Esophagus muscularis mucosa (tissue), 3 donors: Measurements from ENCODE around the gene NCKAP1.

Experiments
- CTCF ChIP-seq, 3 experiments: fragments of 200-600 bp in 2 of 3; fragments of 450-650 bp in 1 of 3; sonication (generic) in 2 of 3; IDR thresholded peaks; one replicate each; pipeline ENCODE4 v1.5.1; 2017 to 2019; ENCODE audit warnings: antibody characterized with exemption in 3 of 3, mild to moderate bottlenecking in 2 of 3, moderate library complexity in 1 of 3
- POLR2A ChIP-seq: fragments of 450-650 bp; IDR thresholded peaks from one replicate; pipeline ENCODE4 v1.6.1; 2017; ENCODE audit warnings: antibody characterized with exemption, moderate library complexity, mild to moderate bottlenecking, low read depth
- POLR2AphosphoS5 ChIP-seq, 2 donors: sonication (generic); formaldehyde crosslinking; IDR thresholded peaks; one replicate each; pipeline ENCODE4 v1.6.1; 2017; ENCODE audit warnings: antibody characterized with exemption in 2 of 2

GRCh38 chr2:182862091-182862490 is 176.2 kb downstream of the NCKAP1 start:
- TF ChIP-seq POLR2A (no peak), CTCF (IDR thresholded peaks at IDR 0.05) (no peak), POLR2AphosphoS5 (IDR thresholded peaks at IDR 0.05) (no peak)
